WTC11 (cell line): Measurements from ENCODE around the gene RUNX1. TPM values are rescaled to one million over a fixed set of nuclear protein-coding genes. Genes with fewer than 3 reads are reported as not detected.

ENCODE experiments used
- ATAC-seq: fragments of 200-7000 bp; cut with Tn5 transposase; 2 replicates; pipeline ENCODE4 v1.10.0; 2021; ENCODE audit warnings: mild to moderate bottlenecking, moderate library complexity
- CTCF ChIA-PET: fragments of 300-600 bp; sonication (Branson Sonifier 250); formaldehyde crosslinking; loops from one replicate; lab custom pipeline; 2021; ENCODE audit warnings: antibody characterized with exemption; lab: Charles Lee
- POLR2A ChIA-PET: fragments of 350-600 bp; sonication (Branson Sonifier 250); formaldehyde crosslinking; loops from one replicate; lab custom pipeline; 2021; ENCODE audit warnings: antibody characterized with exemption; lab: Charles Lee
- DNase-seq: peaks from one replicate; pipeline ENCODE4 v3.0.0; 2021; ENCODE audit warnings: low spot score
- H3K27ac Mint-ChIP-seq: 2 replicates; pipeline ENCODE4 v1.8.0; 2021; ENCODE audit warnings: mixed read lengths
- H3K27me3 Mint-ChIP-seq: 2 replicates; pipeline ENCODE4 v1.8.0; 2021; ENCODE audit warnings: low read depth, mild to moderate bottlenecking, moderate library complexity, mixed read lengths
- H3K36me3 Mint-ChIP-seq: 2 replicates; pipeline ENCODE4 v1.8.0; 2021; ENCODE audit warnings: mixed read lengths
- H3K4me1 Mint-ChIP-seq: 2 replicates; pipeline ENCODE4 v1.8.0; 2022; ENCODE audit warnings: mixed read lengths
- H3K4me3 Mint-ChIP-seq: 2 replicates; pipeline ENCODE4 v1.8.0; 2021; ENCODE audit warnings: mild to moderate bottlenecking, moderate library complexity, mixed read lengths
- H3K9me3 Mint-ChIP-seq: 2 replicates; pipeline ENCODE4 v1.8.0; 2021; ENCODE audit warnings: mixed read lengths
- CREB1 ChIP-seq: sonication (generic); formaldehyde crosslinking; IDR thresholded peaks from 2 replicates; pipeline ENCODE4 v1.8.0; 2023; ENCODE audit warnings: mild to moderate bottlenecking, missing genetic modification reagents
- FOXJ3 ChIP-seq: sonication (generic); formaldehyde crosslinking; IDR thresholded peaks from 2 replicates; pipeline ENCODE4 v1.9.0; 2021; ENCODE audit warnings: missing genetic modification reagents, mild to moderate bottlenecking, borderline replicate concordance
- FOXP1 ChIP-seq: sonication (generic); formaldehyde crosslinking; IDR thresholded peaks from 2 replicates; pipeline ENCODE4 v1.8.0; 2022; ENCODE audit warnings: missing genetic modification reagents, mild to moderate bottlenecking, moderate library complexity, borderline replicate concordance
- GTF2I ChIP-seq: fragments of 250-450 bp; sonication (Bioruptor Pico); conservative IDR thresholded peaks from 2 replicates; pipeline ENCODE4 v1.4.0; 2021; ENCODE audit warnings: mild to moderate bottlenecking
- NFATC4 ChIP-seq: fragments of 250-450 bp; sonication (Bioruptor Pico); IDR thresholded peaks from 2 replicates; pipeline ENCODE4 v1.9.0; 2021; ENCODE audit warnings: mild to moderate bottlenecking
- OVOL2 ChIP-seq: fragments of 250-450 bp; sonication (Bioruptor Pico); IDR thresholded peaks from 2 replicates; pipeline ENCODE4 v1.9.0; 2021; ENCODE audit warnings: mild to moderate bottlenecking, borderline replicate concordance
- PRRX2 ChIP-seq: fragments of 250-450 bp; sonication (Bioruptor Pico); IDR thresholded peaks from 2 replicates; pipeline ENCODE4 v1.8.0; 2021; ENCODE audit warnings: mild to moderate bottlenecking
- SMAD3 ChIP-seq: sonication (generic); formaldehyde crosslinking; IDR thresholded peaks from 2 replicates; pipeline ENCODE4 v1.8.0; 2022; ENCODE audit warnings: missing genetic modification reagents, mild to moderate bottlenecking, borderline replicate concordance
- SMAD4 ChIP-seq: sonication (generic); formaldehyde crosslinking; IDR thresholded peaks from 2 replicates; pipeline ENCODE4 v1.8.0; 2022; ENCODE audit warnings: mild to moderate bottlenecking, missing genetic modification reagents
- SOX15 ChIP-seq: fragments of 250-450 bp; sonication (Bioruptor Pico); IDR thresholded peaks from 2 replicates; pipeline ENCODE4 v1.9.0; 2021; ENCODE audit warnings: mild to moderate bottlenecking
- SP1 ChIP-seq: sonication (generic); formaldehyde crosslinking; conservative IDR thresholded peaks from 2 replicates; pipeline ENCODE4 v1.8.1; 2022; ENCODE audit warnings: missing genetic modification reagents
- TEAD1 ChIP-seq: sonication (generic); formaldehyde crosslinking; IDR thresholded peaks from 2 replicates; pipeline ENCODE4 v1.8.0; 2022; ENCODE audit warnings: mild to moderate bottlenecking, missing genetic modification reagents
- ZNF263 ChIP-seq: sonication (generic); formaldehyde crosslinking; IDR thresholded peaks from 2 replicates; pipeline ENCODE4 v1.8.1; 2022; ENCODE audit warnings: low read depth, mild to moderate bottlenecking, moderate library complexity, missing genetic modification reagents
- total RNA-seq: library from RNA; stranded (reverse); gene quantifications from 3 replicates; pipeline ENCODE4 v1.2.3, GENCODE V29; 2021
- TF ChIP-seq, protein P1 (sequence below): sonication (generic); formaldehyde crosslinking; IDR thresholded peaks from 2 replicates; pipeline ENCODE4 v1.8.0; 2022; ENCODE audit warnings: missing genetic modification reagents
- TF ChIP-seq, protein P2 (sequence below): fragments of 250-450 bp; sonication (Bioruptor Pico); IDR thresholded peaks from 2 replicates; pipeline ENCODE4 v1.9.0; 2021; ENCODE audit warnings: mild to moderate bottlenecking
- TF ChIP-seq, protein P3 (sequence below): sonication (generic); formaldehyde crosslinking; conservative IDR thresholded peaks from 2 replicates; pipeline ENCODE4 v1.8.1; 2023; ENCODE audit warnings: mild to moderate bottlenecking, low read depth, missing genetic modification reagents, moderate library complexity
- TF ChIP-seq, protein P4 (sequence below): fragments of 250-450 bp; sonication (Bioruptor Pico); IDR thresholded peaks from 2 replicates; pipeline ENCODE4 v1.8.0; 2021; ENCODE audit warnings: mild to moderate bottlenecking
- TF ChIP-seq, protein P5 (sequence below): sonication (generic); formaldehyde crosslinking; conservative IDR thresholded peaks from 2 replicates; pipeline ENCODE4 v1.8.1; 2022; ENCODE audit warnings: mild to moderate bottlenecking, missing genetic modification reagents
- TF ChIP-seq, protein P6 (sequence below): sonication (generic); formaldehyde crosslinking; IDR thresholded peaks from 2 replicates; pipeline ENCODE4 v1.8.0; 2022; ENCODE audit warnings: mild to moderate bottlenecking, missing genetic modification reagents
- TF ChIP-seq, protein P7 (sequence below): sonication (generic); formaldehyde crosslinking; IDR thresholded peaks from 2 replicates; pipeline ENCODE4 v1.8.1; 2022; ENCODE audit warnings: missing genetic modification reagents, borderline replicate concordance
- TF ChIP-seq, protein P8 (sequence below): sonication (generic); formaldehyde crosslinking; IDR thresholded peaks from 2 replicates; pipeline ENCODE4 v1.8.1; 2023; ENCODE audit warnings: mild to moderate bottlenecking, missing genetic modification reagents, moderate library complexity

The RUNX1 gene
- total RNA-seq, 1 experiment from 2014 or later, result 2.2 TPM

DNA sequence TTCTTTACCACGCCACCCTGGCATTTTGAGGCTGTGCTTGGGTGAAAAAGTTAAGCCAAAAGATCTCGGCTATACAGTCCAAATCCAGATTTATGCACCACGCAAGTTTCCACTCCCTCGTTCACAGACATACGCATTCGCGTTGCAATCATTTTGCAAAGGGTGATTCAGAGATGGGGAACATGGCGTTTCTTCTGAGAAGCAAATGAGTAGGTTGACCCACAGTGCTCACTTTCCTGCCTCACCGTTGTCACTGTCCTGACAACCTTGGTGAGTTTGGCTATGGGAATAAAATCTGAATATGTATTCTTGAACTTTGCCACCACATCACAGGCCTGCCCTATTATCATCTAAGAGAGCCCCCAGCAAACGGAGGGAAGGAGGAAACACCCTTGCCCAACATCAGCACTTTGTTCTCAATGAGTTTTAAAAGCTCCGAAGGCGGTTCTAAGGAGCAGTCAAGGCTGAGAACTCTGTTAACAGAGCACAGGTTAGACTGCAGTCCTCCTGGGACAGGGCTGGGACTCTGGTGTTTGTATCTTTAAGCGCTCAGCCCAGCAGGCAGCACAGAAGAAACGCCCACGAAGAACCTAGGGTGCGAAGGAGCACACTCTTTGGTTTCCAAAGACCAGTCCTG lies 86.4 kb downstream of the RUNX1 start:
- peaks cover 8% of the 10 kb centered on the region for H3K9me3 Mint-ChIP-seq
- TF ChIP-seq, protein P1, sequence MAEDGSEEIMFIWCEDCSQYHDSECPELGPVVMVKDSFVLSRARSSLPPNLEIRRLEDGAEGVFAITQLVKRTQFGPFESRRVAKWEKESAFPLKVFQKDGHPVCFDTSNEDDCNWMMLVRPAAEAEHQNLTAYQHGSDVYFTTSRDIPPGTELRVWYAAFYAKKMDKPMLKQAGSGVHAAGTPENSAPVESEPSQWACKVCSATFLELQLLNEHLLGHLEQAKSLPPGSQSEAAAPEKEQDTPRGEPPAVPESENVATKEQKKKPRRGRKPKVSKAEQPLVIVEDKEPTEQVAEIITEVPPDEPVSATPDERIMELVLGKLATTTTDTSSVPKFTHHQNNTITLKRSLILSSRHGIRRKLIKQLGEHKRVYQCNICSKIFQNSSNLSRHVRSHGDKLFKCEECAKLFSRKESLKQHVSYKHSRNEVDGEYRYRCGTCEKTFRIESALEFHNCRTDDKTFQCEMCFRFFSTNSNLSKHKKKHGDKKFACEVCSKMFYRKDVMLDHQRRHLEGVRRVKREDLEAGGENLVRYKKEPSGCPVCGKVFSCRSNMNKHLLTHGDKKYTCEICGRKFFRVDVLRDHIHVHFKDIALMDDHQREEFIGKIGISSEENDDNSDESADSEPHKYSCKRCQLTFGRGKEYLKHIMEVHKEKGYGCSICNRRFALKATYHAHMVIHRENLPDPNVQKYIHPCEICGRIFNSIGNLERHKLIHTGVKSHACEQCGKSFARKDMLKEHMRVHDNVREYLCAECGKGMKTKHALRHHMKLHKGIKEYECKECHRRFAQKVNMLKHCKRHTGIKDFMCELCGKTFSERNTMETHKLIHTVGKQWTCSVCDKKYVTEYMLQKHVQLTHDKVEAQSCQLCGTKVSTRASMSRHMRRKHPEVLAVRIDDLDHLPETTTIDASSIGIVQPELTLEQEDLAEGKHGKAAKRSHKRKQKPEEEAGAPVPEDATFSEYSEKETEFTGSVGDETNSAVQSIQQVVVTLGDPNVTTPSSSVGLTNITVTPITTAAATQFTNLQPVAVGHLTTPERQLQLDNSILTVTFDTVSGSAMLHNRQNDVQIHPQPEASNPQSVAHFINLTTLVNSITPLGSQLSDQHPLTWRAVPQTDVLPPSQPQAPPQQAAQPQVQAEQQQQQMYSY (CRISPR knock-in tag), result no peak
- TF ChIP-seq SMAD3 (CRISPR knock-in tag) (no peak), SMAD4 (CRISPR knock-in tag) (no peak), PRRX2 (CRISPR knock-in tag) (no peak), ZNF263 (no peak), TEAD1 (CRISPR knock-in tag) (no peak), GTF2I (CRISPR knock-in tag) (no peak), FOXP1 (no peak), OVOL2 (CRISPR knock-in tag) (no peak), NFATC4 (CRISPR knock-in tag) (no peak)
- TF ChIP-seq, protein P2, sequence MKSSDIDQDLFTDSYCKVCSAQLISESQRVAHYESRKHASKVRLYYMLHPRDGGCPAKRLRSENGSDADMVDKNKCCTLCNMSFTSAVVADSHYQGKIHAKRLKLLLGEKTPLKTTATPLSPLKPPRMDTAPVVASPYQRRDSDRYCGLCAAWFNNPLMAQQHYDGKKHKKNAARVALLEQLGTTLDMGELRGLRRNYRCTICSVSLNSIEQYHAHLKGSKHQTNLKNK (CRISPR knock-in tag), result no peak
- TF ChIP-seq, protein P3, sequence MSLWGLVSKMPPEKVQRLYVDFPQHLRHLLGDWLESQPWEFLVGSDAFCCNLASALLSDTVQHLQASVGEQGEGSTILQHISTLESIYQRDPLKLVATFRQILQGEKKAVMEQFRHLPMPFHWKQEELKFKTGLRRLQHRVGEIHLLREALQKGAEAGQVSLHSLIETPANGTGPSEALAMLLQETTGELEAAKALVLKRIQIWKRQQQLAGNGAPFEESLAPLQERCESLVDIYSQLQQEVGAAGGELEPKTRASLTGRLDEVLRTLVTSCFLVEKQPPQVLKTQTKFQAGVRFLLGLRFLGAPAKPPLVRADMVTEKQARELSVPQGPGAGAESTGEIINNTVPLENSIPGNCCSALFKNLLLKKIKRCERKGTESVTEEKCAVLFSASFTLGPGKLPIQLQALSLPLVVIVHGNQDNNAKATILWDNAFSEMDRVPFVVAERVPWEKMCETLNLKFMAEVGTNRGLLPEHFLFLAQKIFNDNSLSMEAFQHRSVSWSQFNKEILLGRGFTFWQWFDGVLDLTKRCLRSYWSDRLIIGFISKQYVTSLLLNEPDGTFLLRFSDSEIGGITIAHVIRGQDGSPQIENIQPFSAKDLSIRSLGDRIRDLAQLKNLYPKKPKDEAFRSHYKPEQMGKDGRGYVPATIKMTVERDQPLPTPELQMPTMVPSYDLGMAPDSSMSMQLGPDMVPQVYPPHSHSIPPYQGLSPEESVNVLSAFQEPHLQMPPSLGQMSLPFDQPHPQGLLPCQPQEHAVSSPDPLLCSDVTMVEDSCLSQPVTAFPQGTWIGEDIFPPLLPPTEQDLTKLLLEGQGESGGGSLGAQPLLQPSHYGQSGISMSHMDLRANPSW (CRISPR knock-in tag), result no peak
- TF ChIP-seq, protein P4, sequence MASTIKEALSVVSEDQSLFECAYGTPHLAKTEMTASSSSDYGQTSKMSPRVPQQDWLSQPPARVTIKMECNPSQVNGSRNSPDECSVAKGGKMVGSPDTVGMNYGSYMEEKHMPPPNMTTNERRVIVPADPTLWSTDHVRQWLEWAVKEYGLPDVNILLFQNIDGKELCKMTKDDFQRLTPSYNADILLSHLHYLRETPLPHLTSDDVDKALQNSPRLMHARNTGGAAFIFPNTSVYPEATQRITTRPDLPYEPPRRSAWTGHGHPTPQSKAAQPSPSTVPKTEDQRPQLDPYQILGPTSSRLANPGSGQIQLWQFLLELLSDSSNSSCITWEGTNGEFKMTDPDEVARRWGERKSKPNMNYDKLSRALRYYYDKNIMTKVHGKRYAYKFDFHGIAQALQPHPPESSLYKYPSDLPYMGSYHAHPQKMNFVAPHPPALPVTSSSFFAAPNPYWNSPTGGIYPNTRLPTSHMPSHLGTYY (CRISPR knock-in tag), result no peak
- TF ChIP-seq, protein P5, sequence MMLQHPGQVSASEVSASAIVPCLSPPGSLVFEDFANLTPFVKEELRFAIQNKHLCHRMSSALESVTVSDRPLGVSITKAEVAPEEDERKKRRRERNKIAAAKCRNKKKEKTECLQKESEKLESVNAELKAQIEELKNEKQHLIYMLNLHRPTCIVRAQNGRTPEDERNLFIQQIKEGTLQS (CRISPR knock-in tag), result no peak
- TF ChIP-seq, protein P6, sequence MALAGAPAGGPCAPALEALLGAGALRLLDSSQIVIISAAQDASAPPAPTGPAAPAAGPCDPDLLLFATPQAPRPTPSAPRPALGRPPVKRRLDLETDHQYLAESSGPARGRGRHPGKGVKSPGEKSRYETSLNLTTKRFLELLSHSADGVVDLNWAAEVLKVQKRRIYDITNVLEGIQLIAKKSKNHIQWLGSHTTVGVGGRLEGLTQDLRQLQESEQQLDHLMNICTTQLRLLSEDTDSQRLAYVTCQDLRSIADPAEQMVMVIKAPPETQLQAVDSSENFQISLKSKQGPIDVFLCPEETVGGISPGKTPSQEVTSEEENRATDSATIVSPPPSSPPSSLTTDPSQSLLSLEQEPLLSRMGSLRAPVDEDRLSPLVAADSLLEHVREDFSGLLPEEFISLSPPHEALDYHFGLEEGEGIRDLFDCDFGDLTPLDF, result no peak
- TF ChIP-seq, all 79 proteins: peak for 0
- no peak overlapping the region for H3K27ac Mint-ChIP-seq
- H3K4me3 Mint-ChIP-seq, result no peak overlapping the region
- no peak for DNase-seq
- no peaks in the 10 kb centered on the region for H3K36me3 Mint-ChIP-seq
- H3K27me3 Mint-ChIP-seq, result no peaks in the 10 kb centered on the region
- POLR2A ChIA-PET, result no interaction called here
- H3K4me1 Mint-ChIP-seq, result peaks cover 16% of the 10 kb centered on the region
- CTCF ChIA-PET, result no interaction called here
- ATAC-seq, result no peak

DNA sequence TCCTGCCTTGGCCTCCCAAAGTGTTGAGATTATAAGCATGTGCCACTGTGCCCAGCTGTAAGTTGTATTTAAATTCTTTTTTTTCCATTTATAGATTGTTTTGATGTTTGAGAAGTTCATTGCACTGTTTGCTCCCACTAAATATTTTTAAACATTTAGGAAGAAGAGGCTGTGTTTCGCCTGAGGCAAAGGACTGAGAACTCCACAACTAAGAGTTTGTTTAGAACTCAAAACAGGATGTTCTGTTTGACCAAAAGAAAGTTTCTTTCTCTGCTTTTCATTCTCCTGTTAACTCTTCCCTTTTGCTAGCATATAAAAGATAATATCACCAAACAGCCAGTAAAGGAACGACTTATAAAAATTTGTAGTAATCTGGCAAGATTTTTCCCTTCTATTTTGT lies 87.0 kb downstream of the RUNX1 start:
- Mint-ChIP-seq H3K4me1 (peaks cover 16% of the 10 kb centered on the region), H3K4me3 (no peak overlapping the region), H3K27me3 (no peaks in the 10 kb centered on the region), H3K27ac (no peak overlapping the region), H3K36me3 (no peaks in the 10 kb centered on the region), H3K9me3 (peaks cover 8% of the 10 kb centered on the region)
- POLR2A ChIA-PET, result no interaction called here
- ATAC-seq (no peak), DNase-seq (no peak)
- CTCF ChIA-PET, result no interaction called here
- TF ChIP-seq SP1 (CRISPR knock-in tag) (no peak), SOX15 (CRISPR knock-in tag) (no peak), FOXJ3 (CRISPR knock-in tag) (no peak), CREB1 (no peak), SMAD4 (CRISPR knock-in tag) (no peak)
- TF ChIP-seq, protein P7, sequence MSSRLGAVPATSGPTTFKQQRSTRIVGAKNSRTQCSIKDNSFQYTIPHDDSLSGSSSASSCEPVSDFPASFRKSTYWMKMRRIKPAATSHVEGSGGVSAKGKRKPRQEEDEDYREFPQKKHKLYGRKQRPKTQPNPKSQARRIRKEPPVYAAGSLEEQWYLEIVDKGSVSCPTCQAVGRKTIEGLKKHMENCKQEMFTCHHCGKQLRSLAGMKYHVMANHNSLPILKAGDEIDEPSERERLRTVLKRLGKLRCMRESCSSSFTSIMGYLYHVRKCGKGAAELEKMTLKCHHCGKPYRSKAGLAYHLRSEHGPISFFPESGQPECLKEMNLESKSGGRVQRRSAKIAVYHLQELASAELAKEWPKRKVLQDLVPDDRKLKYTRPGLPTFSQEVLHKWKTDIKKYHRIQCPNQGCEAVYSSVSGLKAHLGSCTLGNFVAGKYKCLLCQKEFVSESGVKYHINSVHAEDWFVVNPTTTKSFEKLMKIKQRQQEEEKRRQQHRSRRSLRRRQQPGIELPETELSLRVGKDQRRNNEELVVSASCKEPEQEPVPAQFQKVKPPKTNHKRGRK (CRISPR knock-in tag), result no peak
- TF ChIP-seq, protein P8, sequence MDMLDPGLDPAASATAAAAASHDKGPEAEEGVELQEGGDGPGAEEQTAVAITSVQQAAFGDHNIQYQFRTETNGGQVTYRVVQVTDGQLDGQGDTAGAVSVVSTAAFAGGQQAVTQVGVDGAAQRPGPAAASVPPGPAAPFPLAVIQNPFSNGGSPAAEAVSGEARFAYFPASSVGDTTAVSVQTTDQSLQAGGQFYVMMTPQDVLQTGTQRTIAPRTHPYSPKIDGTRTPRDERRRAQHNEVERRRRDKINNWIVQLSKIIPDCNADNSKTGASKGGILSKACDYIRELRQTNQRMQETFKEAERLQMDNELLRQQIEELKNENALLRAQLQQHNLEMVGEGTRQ, result no peak
- TF ChIP-seq, protein P2 (CRISPR knock-in tag), result no peak
